H1 (cell line): Measurements from ENCODE around the gene SNX6. TPM values are rescaled to one million over a fixed set of nuclear protein-coding genes. Genes with fewer than 3 reads are reported as not detected.

ENCODE experiments used
- CTCF ChIA-PET: fragments of 300-600 bp; sonication (Branson Sonifier 250); formaldehyde crosslinking; loops from one replicate; lab custom pipeline; 2021; ENCODE audit not compliant: partially characterized antibody; lab: Charles Lee
- POLR2A ChIA-PET: fragments of 300-600 bp; sonication (Branson Sonifier 250); formaldehyde crosslinking; loops from one replicate; lab custom pipeline; 2021; ENCODE audit warnings: inconsistent platforms; ENCODE audit not compliant: partially characterized antibody; lab: Charles Lee
- DNase-seq, 2 experiments: peaks; one replicate each; pipeline versions ENCODE4 v3.0.0 to v3.0.0-alpha.2; 2010 to 2022; ENCODE audit warnings: low spot score in 2 of 2, low read depth in 1 of 2, mixed read lengths in 1 of 2
- FAIRE-seq: peaks from 2 replicates; lab custom pipeline; 2011; peaks lifted over from hg19 to GRCh38; lab: Jason Lieb, UNC
- H2AFZ ChIP-seq: 2 replicates; pipeline ENCODE4 v1.8.1; 2012; ENCODE audit warnings: low read length, inconsistent platforms
- H2AK5ac ChIP-seq: 2 replicates; pipeline ENCODE4 v1.6.1; 2013; ENCODE audit warnings: low read depth, low read length
- H2BK120ac ChIP-seq: replicated peaks from 2 replicates; pipeline ENCODE3; 2013; ENCODE audit warnings: low read depth, low read length, inconsistent platforms
- H2BK12ac ChIP-seq: 2 replicates; pipeline ENCODE4 v1.6.1; 2013; ENCODE audit warnings: low read depth, low read length
- H2BK15ac ChIP-seq: 2 replicates; pipeline ENCODE4 v1.6.1; 2013; ENCODE audit warnings: low read length
- H2BK20ac ChIP-seq: 2 replicates; pipeline ENCODE4 v1.6.1; 2013; ENCODE audit warnings: low read length
- H2BK5ac ChIP-seq: 2 replicates; pipeline ENCODE4 v1.6.1; 2013; ENCODE audit warnings: low read depth, low read length
- H3K14ac ChIP-seq: 2 replicates; pipeline ENCODE4 v1.6.1; 2013; ENCODE audit warnings: inconsistent platforms; ENCODE audit not compliant: insufficient read length
- H3K18ac ChIP-seq: 2 replicates; pipeline ENCODE4 v1.6.1; 2013; ENCODE audit warnings: low read length; ENCODE audit errors: extremely low read depth
- H3K23ac ChIP-seq: 2 replicates; pipeline ENCODE4 v1.6.1; 2013; ENCODE audit warnings: inconsistent platforms; ENCODE audit not compliant: insufficient read length
- H3K23me2 ChIP-seq: 2 replicates; pipeline ENCODE4 v1.6.1; 2013; ENCODE audit warnings: low read depth, low read length
- H3K27ac ChIP-seq: 2 replicates; pipeline ENCODE4 v1.6.1; 2011; ENCODE audit warnings: low read depth, low read length, inconsistent platforms
- H3K27me3 ChIP-seq, 4 experiments: replicated peaks in 1 of 4; 1 replicate in 1 of 4; 2 replicates in 3 of 4; pipeline versions ENCODE4 v1.6.1 to v1.8.1; 2011 to 2013; ENCODE audit warnings: low read length in 3 of 4, mild to moderate bottlenecking in 3 of 4, inconsistent platforms in 2 of 4, mixed read lengths in 2 of 4, moderate library complexity in 1 of 4; ENCODE audit not compliant: control insufficient read depth in 3 of 4, insufficient read depth in 3 of 4; ENCODE audit errors: extremely low read depth in 1 of 4
- H3K36me3 ChIP-seq, 4 experiments: 2 replicates each; pipeline versions ENCODE4 v1.6.1 to v1.8.1; 2011 to 2013; ENCODE audit warnings: mild to moderate bottlenecking in 4 of 4, low read length in 3 of 4, moderate library complexity in 2 of 4, control low read depth in 1 of 4, inconsistent platforms in 1 of 4; ENCODE audit not compliant: insufficient read depth in 4 of 4, control insufficient read depth in 2 of 4
- H3K4ac ChIP-seq: replicated peaks from 2 replicates; pipeline ENCODE3; 2013; ENCODE audit warnings: low read length, low read depth, mixed read lengths, inconsistent platforms; ENCODE audit not compliant: insufficient read length
- H3K4me1 ChIP-seq, 4 experiments: replicated peaks in 1 of 4; 1 replicate in 1 of 4; 2 replicates in 3 of 4; pipeline versions ENCODE4 v1.6.1 to v1.8.1; 2011 to 2013; ENCODE audit warnings: low read length in 3 of 4, inconsistent platforms in 2 of 4, mixed read lengths in 1 of 4; ENCODE audit not compliant: insufficient read depth in 4 of 4, control insufficient read depth in 3 of 4
- H3K4me2 ChIP-seq, 2 experiments: 2 replicates each; pipeline versions ENCODE4 v1.6.1 to v1.8.1; 2011 to 2013; ENCODE audit warnings: low read depth in 2 of 2, low read length in 2 of 2, control low read depth in 1 of 2, inconsistent platforms in 1 of 2, mild to moderate bottlenecking in 1 of 2; ENCODE audit not compliant: insufficient read depth in 1 of 2
- H3K4me3 ChIP-seq, 4 experiments: fragments of 200-600, 300-600 bp in 1 of 4; sonication (generic), shearing (Covaris generic), sonication (Bioruptor Twin) in 1 of 4; 2 replicates each; pipeline versions ENCODE4 v1.5.1 to v1.8.1; 2011 to 2016; ENCODE audit warnings: low read length in 4 of 4, low read depth in 3 of 4, control low read depth in 2 of 4, inconsistent platforms in 2 of 4, mild to moderate bottlenecking in 2 of 4, mixed read lengths in 1 of 4, moderate library complexity in 1 of 4; ENCODE audit not compliant: insufficient read depth in 2 of 4; ENCODE audit errors: extremely low read depth in 1 of 4
- H3K56ac ChIP-seq: replicated peaks from 2 replicates; pipeline ENCODE3; 2013; ENCODE audit warnings: low read depth, mild to moderate bottlenecking, mixed read lengths, low read length, inconsistent platforms; ENCODE audit not compliant: insufficient read length
- H3K79me1 ChIP-seq: 2 replicates; pipeline ENCODE4 v1.6.1; 2013; ENCODE audit warnings: low read depth, low read length, control low read depth
- H3K79me2 ChIP-seq, 2 experiments: 2 replicates each; pipeline versions ENCODE4 v1.6.1 to v1.8.1; 2012 to 2013; ENCODE audit warnings: low read length in 2 of 2, mild to moderate bottlenecking in 2 of 2, inconsistent platforms in 1 of 2; ENCODE audit not compliant: insufficient read depth in 2 of 2, control insufficient read depth in 1 of 2
- H3K9ac ChIP-seq, 4 experiments: replicated peaks in 1 of 4; 1 replicate in 1 of 4; 2 replicates in 3 of 4; pipeline versions ENCODE4 v1.6.1 to v1.8.1; 2011 to 2013; ENCODE audit warnings: low read depth in 3 of 4, low read length in 3 of 4, control low read depth in 2 of 4, mild to moderate bottlenecking in 2 of 4, moderate library complexity in 2 of 4, inconsistent platforms in 1 of 4; ENCODE audit errors: extremely low read depth in 1 of 4
- H3K9me3 ChIP-seq, 2 experiments: 2 replicates each; pipeline versions ENCODE4 v1.6.1 to v1.8.1; 2012 to 2013; ENCODE audit warnings: mild to moderate bottlenecking in 2 of 2, moderate library complexity in 2 of 2, control low read depth in 1 of 2, inconsistent platforms in 1 of 2, low read depth in 1 of 2, low read length in 1 of 2, mixed read lengths in 1 of 2; ENCODE audit not compliant: insufficient read depth in 2 of 2
- H4K20me1 ChIP-seq, 2 experiments: replicated peaks in 1 of 2; 2 replicates each; pipeline versions ENCODE3 to v1.8.1; 2011 to 2013; ENCODE audit warnings: inconsistent platforms in 2 of 2, low read length in 2 of 2, mild to moderate bottlenecking in 1 of 2; ENCODE audit not compliant: insufficient read depth in 2 of 2, control insufficient read depth in 1 of 2
- H4K5ac ChIP-seq: 2 replicates; pipeline ENCODE4 v1.6.1; 2013; ENCODE audit warnings: low read length, low read depth, mixed read lengths, inconsistent platforms; ENCODE audit not compliant: insufficient read length
- H4K8ac ChIP-seq: 2 replicates; pipeline ENCODE4 v1.8.0; 2013; ENCODE audit warnings: mild to moderate bottlenecking, moderate library complexity, low read length, inconsistent platforms; ENCODE audit not compliant: insufficient read depth; ENCODE audit errors: extremely low read depth
- H4K91ac ChIP-seq: replicated peaks from 2 replicates; pipeline ENCODE3; 2013; ENCODE audit warnings: low read length, mixed read lengths, inconsistent platforms; ENCODE audit not compliant: insufficient read length
- CEBPB ChIP-seq: IDR thresholded peaks from 2 replicates; pipeline ENCODE4 v1.6.1; 2012; ENCODE audit warnings: low read depth, low read length
- E2F6 ChIP-seq: IDR thresholded peaks from 2 replicates; pipeline ENCODE4 v1.6.1; 2012; ENCODE audit warnings: inconsistent platforms
- EGR1 ChIP-seq: IDR thresholded peaks from 2 replicates; pipeline ENCODE4 v1.6.1; 2011; ENCODE audit warnings: low read depth, low read length, borderline replicate concordance
- EZH2 ChIP-seq: fragments of 200-600 bp; sonication (generic); IDR thresholded peaks from 2 replicates; pipeline ENCODE4 v1.7.1; 2012; ENCODE audit warnings: low read depth, mild to moderate bottlenecking, moderate library complexity, low read length, inconsistent platforms; ENCODE audit not compliant: severe bottlenecking
- HDAC2 ChIP-seq, 2 experiments: fragments of 300-600 bp in 1 of 2; sonication (generic) in 1 of 2; IDR thresholded peaks; 2 replicates each; pipeline ENCODE4 v1.6.1; 2011 to 2012; ENCODE audit warnings: low read depth in 2 of 2, low read length in 2 of 2, mild to moderate bottlenecking in 2 of 2, moderate library complexity in 2 of 2, borderline replicate concordance in 1 of 2, inconsistent platforms in 1 of 2
- HDAC6 ChIP-seq: IDR thresholded peaks from one replicate; pipeline ENCODE4 v1.7.1; 2012; ENCODE audit warnings: low read depth, mild to moderate bottlenecking, inconsistent platforms, low read length, moderate library complexity
- JUN ChIP-seq: IDR thresholded peaks from 2 replicates; pipeline ENCODE4 v1.6.1; 2011; ENCODE audit warnings: low read depth, mild to moderate bottlenecking, improper control_type of control experiment, low read length
- JUND ChIP-seq: IDR thresholded peaks from 2 replicates; pipeline ENCODE4 v1.6.1; 2011; ENCODE audit warnings: mild to moderate bottlenecking, improper control_type of control experiment, low read length
- KDM4A ChIP-seq: IDR thresholded peaks from one replicate; pipeline ENCODE4 v1.7.1; 2012; ENCODE audit warnings: low read depth, mild to moderate bottlenecking, moderate library complexity, low read length, inconsistent platforms; ENCODE audit not compliant: severe bottlenecking
- MAFK ChIP-seq: IDR thresholded peaks from 2 replicates; pipeline ENCODE4 v1.6.1; 2012; ENCODE audit warnings: low read depth, mild to moderate bottlenecking, improper control_type of control experiment, low read length
- NRF1 ChIP-seq: IDR thresholded peaks from 2 replicates; pipeline ENCODE4 v1.6.1; 2011; ENCODE audit warnings: mild to moderate bottlenecking, low read depth, low read length, improper control_type of control experiment
- RXRA ChIP-seq: IDR thresholded peaks from 2 replicates; pipeline ENCODE4 v1.6.1; 2011; ENCODE audit warnings: low read depth, mild to moderate bottlenecking, low read length, moderate library complexity; ENCODE audit not compliant: insufficient read depth
- SP2 ChIP-seq: IDR thresholded peaks from 2 replicates; pipeline ENCODE4 v1.6.1; 2012; ENCODE audit warnings: mild to moderate bottlenecking, low read length, inconsistent platforms
- SP4 ChIP-seq: IDR thresholded peaks from 2 replicates; pipeline ENCODE4 v1.6.1; 2012; ENCODE audit warnings: low read length, inconsistent platforms
- WGBS, 2 experiments: shearing (Covaris generic) in 1 of 2; methylation state at CpG; one replicate each; pipeline versions ENCODE4 v1.1.6 to v1.1.7; 2013 to 2015; ENCODE audit warnings: low lambda C conversion rate in 2 of 2, mixed read lengths in 2 of 2, inconsistent platforms in 1 of 2, low coverage in 1 of 2, missing lambda C conversion rate in 1 of 2; ENCODE audit not compliant: insufficient replicate concordance in 2 of 2, insufficient coverage in 1 of 2, insufficient read length in 1 of 2; ENCODE audit errors: extremely low coverage in 1 of 2, missing lambda C conversion rate in 1 of 2; 5-methylcytosine and 5-hydroxymethylcytosine counted together
- polyA plus RNA-seq, 7 experiments: library from polyadenylated mRNA; depleted of rRNA in 3 of 7; stranded (reverse) in 5 of 7; unstranded in 2 of 7; fragments of >200 nt in 5 of 7; fragments of 200-250 nt in 2 of 7; gene quantifications; 1 replicate in 5 of 7; 2 replicates in 1 of 7; 4 replicates in 1 of 7; pipeline versions ENCODE4 v1.2.1 to v1.2.3, GENCODE V29; 2011 to 2013; ENCODE audit warnings: missing spikeins in 2 of 7, mixed read lengths in 2 of 7
- total RNA-seq: library from RNA; stranded (reverse); fragmentation: NEBNext Ultra II Directional; extraction: Animal tissue kit (Norgen Biotek cat#: 25700); gene quantifications from 2 replicates; pipeline ENCODE4 v1.2.1, GENCODE V29; 2021

The SNX6 gene
- total and polyA plus RNA-seq, 2 of the 8 experiments (the other 6 are each of a cell fraction or from before 2014, with no cell fraction given), result 53.4 to 71.1 TPM

GRCh38 chr14:34614638-34615037, 15.3 kb downstream of the SNX6 start:
- Histone ChIP-seq H2BK12ac (no peak overlapping the region), H4K91ac (no peak overlapping the region), H3K9me3 (no peaks in the 10 kb centered on the region), H3K9ac (no peak overlapping the region), H3K23me2 (no peaks in the 10 kb centered on the region), H3K4me3 (no peak overlapping the region), H4K8ac (no peak overlapping the region), H4K5ac (no peak overlapping the region), H3K27me3 (no peaks in the 10 kb centered on the region), H4K20me1 (peaks cover 0 to 2% of the 10 kb centered on the region in 2 experiments), H2BK5ac (no peak overlapping the region), H3K4me2 (no peak overlapping the region), H3K18ac (no peak overlapping the region), H2BK15ac (no peak overlapping the region), H2BK20ac (no peak overlapping the region), H3K23ac (no peak overlapping the region), H3K4ac (no peak overlapping the region), H3K79me2 (no peaks in the 10 kb centered on the region), H3K79me1 (no peaks in the 10 kb centered on the region), H3K27ac (no peak overlapping the region), H2AFZ (no peak overlapping the region), H3K36me3 (peaks cover 0 to 2% (median 0%) of the 10 kb centered on the region in 4 experiments; a peak in 2 of 8 replicates), H2BK120ac (no peak overlapping the region), H3K4me1 (no peaks in the 10 kb centered on the region), H3K56ac (no peak overlapping the region), H2AK5ac (no peak overlapping the region), H3K14ac (no peak overlapping the region)
- ChIA-PET CTCF (interaction anchor here (0.7 to 0.8 kb wide), 2 partner anchors 19 to 108 kb away, joined by 4 read pairs; no protein-coding TSS in a partner anchor), POLR2A (interaction anchor here (0.6 to 3.8 kb wide), 3 partner anchors 10 to 484 kb away, joined by 3 to 11 read pairs (median 3); no protein-coding TSS in a partner anchor)
- FAIRE-seq (no peak), DNase-seq (no peak)
- WGBS, 2 experiments, result 97% methylated on average over 4 of the region's 4 CpGs; no CpG with 5 or more reads in 1 of the 2 experiments
- TF ChIP-seq E2F6 (no peak), EGR1 (no peak), KDM4A (no peak), HDAC6 (no peak), SP4 (no peak), CEBPB (no peak), SP2 (no peak), NRF1 (no peak), JUN (no peak), EZH2 (no peak), MAFK (no peak), RXRA (no peak), JUND (no peak), HDAC2 (IDR thresholded peaks at IDR 0.05; ENCODE audit: borderline replicate concordance in 1 of 2, low read depth in 2 of 2, low read length in 2 of 2) (no peak)
